ENCODE data around the gene PCSK4.

The PCSK4 gene

DNA sequence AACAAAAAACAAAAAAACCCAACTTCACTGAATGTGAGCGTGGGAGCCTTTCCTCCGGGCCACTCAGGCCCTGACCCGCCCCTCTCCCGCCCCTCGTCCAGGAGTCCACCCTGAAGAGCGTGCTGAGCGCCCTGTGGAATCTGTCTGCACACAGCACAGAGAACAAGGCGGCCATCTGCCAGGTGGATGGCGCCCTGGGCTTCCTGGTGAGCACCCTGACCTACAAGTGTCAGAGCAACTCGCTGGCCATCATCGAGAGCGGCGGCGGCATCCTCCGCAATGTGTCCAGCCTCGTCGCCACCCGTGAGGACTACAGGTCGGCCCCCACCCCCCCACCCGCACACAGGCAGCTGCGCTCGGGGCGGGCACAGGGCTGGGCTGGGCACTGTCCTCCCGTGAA, 28.3 kb downstream of the PCSK4 start:
- H3K36me3 ChIP-seq (replicated peaks in 1 of 2; ENCODE audit: control insufficient read depth in 2 of 2, insufficient read depth in 2 of 2, low read length in 2 of 2): peaks cover 31 to 88% of the 10 kb centered on the region in 2 donors
- no CpG with 5 or more reads among the region's 24 CpGs for WGBS, 2 donors (ENCODE audit: extremely low coverage in 2 of 2, insufficient read length in 2 of 2, insufficient replicate concordance in 1 of 2)

DNA sequence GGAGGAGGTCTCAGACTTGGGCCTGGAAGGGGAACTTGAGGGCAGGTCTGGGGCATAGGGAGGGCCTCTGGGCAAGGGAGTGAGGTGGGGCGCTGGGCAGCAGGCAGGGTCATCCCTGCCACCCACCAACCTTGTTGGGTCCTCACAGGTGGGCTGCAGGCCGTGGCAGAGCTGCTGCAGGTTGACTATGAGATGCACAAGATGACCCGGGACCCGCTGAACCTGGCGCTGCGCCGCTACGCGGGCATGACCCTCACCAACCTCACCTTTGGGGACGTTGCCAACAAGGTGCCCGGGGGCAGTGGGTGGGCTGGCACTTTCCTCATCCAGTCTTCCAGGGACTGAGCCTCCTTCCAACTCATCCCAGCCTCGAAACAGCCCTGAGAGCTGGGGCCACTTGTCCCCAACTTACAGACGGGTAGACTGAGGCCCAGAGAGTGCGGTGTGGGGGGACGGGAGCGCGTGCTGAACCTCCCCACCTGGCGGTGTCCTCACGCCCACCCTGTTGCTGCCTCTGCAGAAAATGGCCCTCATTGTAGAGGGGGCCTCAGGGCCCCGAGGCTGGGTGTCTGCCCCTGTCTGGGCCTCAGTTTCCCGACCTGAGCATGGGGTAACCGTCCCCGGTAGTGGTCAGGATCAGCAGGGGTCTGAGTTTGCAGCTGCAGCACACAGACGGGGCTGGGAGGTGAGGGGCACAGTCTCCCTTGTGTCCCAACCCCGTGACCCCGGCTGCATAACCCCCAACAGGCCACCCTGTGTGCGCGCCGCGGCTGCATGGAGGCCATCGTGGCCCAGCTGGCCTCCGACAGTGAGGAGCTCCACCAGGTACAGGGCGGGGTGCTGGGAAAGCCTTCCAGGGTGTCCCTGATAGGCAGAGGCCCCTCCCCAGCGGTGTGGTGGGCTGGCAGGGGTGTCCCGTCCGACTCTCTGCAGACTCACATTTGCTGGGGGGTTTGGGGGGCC, 29.8 kb downstream of the PCSK4 start:
- Histone ChIP-seq H2AK5ac (ENCODE audit: low read depth, low read length) (no peak overlapping the region), H3K27me3 (ENCODE audit: control insufficient read depth in 3 of 3, insufficient read depth in 3 of 3, low read depth in 1 of 3, low read length in 3 of 3) (peaks cover 0 to 10% (median 3%) of the 10 kb centered on the region in 3 experiments), H2BK120ac (ENCODE audit: low read depth, low read length) (no peak overlapping the region), H3K23ac (ENCODE audit: low read depth, low read length, poor library complexity) (no peak overlapping the region), H2AFZ (ENCODE audit: low read length) (no peak overlapping the region), H2BK15ac (ENCODE audit: low read length) (no peak overlapping the region), H3K9me3 (replicated peaks in 1 of 2; ENCODE audit: control insufficient read depth in 2 of 2, insufficient read depth in 1 of 2, low read depth in 1 of 2, low read length in 2 of 2) (peaks cover 0 to 3% of the 10 kb centered on the region in 2 donors), H3K36me3 (replicated peaks in 1 of 2; ENCODE audit: control insufficient read depth in 2 of 2, insufficient read depth in 2 of 2, low read length in 2 of 2) (peaks cover 33 to 89% of the 10 kb centered on the region in 2 donors), H3K9ac (ENCODE audit: low read depth, low read length, poor library complexity) (no peak overlapping the region), H3K4me3 (ENCODE audit: low read length in 2 of 2) (no peak overlapping the region), H2BK5ac (ENCODE audit: low read length) (no peak overlapping the region), H4K8ac (ENCODE audit: low read depth, low read length) (no peak overlapping the region), H3K4me1 (ENCODE audit: control insufficient read depth in 2 of 2, insufficient read depth in 1 of 2, low read depth in 1 of 2, low read length in 2 of 2) (no peaks in the 10 kb centered on the region), H4K91ac (ENCODE audit: low read depth, low read length, poor library complexity) (no peak overlapping the region), H3K79me1 (ENCODE audit: low read depth, low read length) (peaks cover 11% of the 10 kb centered on the region), H3K4ac (ENCODE audit: low read length) (no peak overlapping the region), H3K14ac (ENCODE audit: low read length) (no peak overlapping the region), H2BK12ac (ENCODE audit: low read length) (no peak overlapping the region), H3K18ac (ENCODE audit: low read length) (no peak overlapping the region), H3K27ac (replicated peaks; ENCODE audit: low read length) (no peak overlapping the region), H3K4me2 (ENCODE audit: insufficient read depth, low read length, poor library complexity, severe bottlenecking) (no peak overlapping the region)
- no peak for DNase-seq (ENCODE audit: low spot score)
- no CpG with 5 or more reads among the region's 36 CpGs for WGBS, 2 donors (ENCODE audit: extremely low coverage in 2 of 2, insufficient read length in 2 of 2, insufficient replicate concordance in 1 of 2)

More for the DNA sequence above, 28.3 kb downstream of the PCSK4 start:
- Histone ChIP-seq H2BK5ac (ENCODE audit: low read length) (no peak overlapping the region), H3K27ac (replicated peaks; ENCODE audit: low read length) (no peak overlapping the region), H4K8ac (ENCODE audit: low read depth, low read length) (no peak overlapping the region), H2BK15ac (ENCODE audit: low read length) (no peak overlapping the region), H4K91ac (ENCODE audit: low read depth, low read length, poor library complexity) (no peak overlapping the region), H3K4me1 (ENCODE audit: control insufficient read depth in 2 of 2, insufficient read depth in 1 of 2, low read depth in 1 of 2, low read length in 2 of 2) (peaks cover 0 to 3% of the 10 kb centered on the region in 2 donors), H3K4me2 (ENCODE audit: insufficient read depth, low read length, poor library complexity, severe bottlenecking) (no peak overlapping the region), H2AFZ (ENCODE audit: low read length) (no peak overlapping the region), H3K27me3 (ENCODE audit: control insufficient read depth in 3 of 3, insufficient read depth in 3 of 3, low read depth in 1 of 3, low read length in 3 of 3) (peaks cover 0 to 25% (median 18%) of the 10 kb centered on the region in 3 experiments), H3K9me3 (replicated peaks in 1 of 2; ENCODE audit: control insufficient read depth in 2 of 2, insufficient read depth in 1 of 2, low read depth in 1 of 2, low read length in 2 of 2) (peaks cover 0 to 7% of the 10 kb centered on the region in 2 donors), H2BK120ac (ENCODE audit: low read depth, low read length) (no peak overlapping the region), H3K4ac (ENCODE audit: low read length) (no peak overlapping the region), H3K18ac (ENCODE audit: low read length) (no peak overlapping the region), H3K4me3 (ENCODE audit: low read length in 2 of 2) (no peak overlapping the region), H3K9ac (ENCODE audit: low read depth, low read length, poor library complexity) (no peak overlapping the region), H3K79me1 (ENCODE audit: low read depth, low read length) (peaks cover 11% of the 10 kb centered on the region), H2AK5ac (ENCODE audit: low read depth, low read length) (no peak overlapping the region), H2BK12ac (ENCODE audit: low read length) (no peak overlapping the region), H3K14ac (ENCODE audit: low read length) (no peak overlapping the region), H3K23ac (ENCODE audit: low read depth, low read length, poor library complexity) (no peak overlapping the region)
- no peak for DNase-seq (ENCODE audit: low spot score)

DNA sequence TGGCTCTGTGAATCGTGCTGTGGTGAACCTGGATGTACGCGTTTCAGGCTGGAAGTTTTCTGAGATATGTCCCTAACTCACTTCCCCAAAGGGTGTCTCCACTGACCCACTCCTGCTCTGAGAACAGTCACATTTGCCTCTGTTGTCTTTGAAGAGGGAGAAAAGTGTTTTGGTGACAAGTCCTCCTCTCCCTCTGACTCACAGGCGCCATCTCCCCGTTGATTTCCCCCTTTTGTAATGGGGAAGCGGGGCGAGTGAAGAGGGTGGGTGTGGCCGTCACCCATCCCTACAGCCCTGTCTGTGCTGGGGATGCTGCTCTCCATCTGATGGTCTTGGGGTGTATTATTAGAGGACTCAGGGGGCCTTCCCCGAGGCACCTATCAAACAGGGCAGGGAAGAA, 30.7 kb downstream of the PCSK4 start:
- H3K18ac ChIP-seq (ENCODE audit: low read length): no peak overlapping the region
- H2AFZ ChIP-seq (ENCODE audit: low read length): no peak overlapping the region
- H3K14ac ChIP-seq (ENCODE audit: low read length): no peak overlapping the region
- no peak overlapping the region for H3K4ac ChIP-seq (ENCODE audit: low read length)
- no peak overlapping the region for H2BK15ac ChIP-seq (ENCODE audit: low read length)
- no peak overlapping the region for H3K9ac ChIP-seq (ENCODE audit: low read depth, low read length, poor library complexity)
- no peak overlapping the region for H3K4me2 ChIP-seq (ENCODE audit: insufficient read depth, low read length, poor library complexity, severe bottlenecking)
- no peak overlapping the region for H4K8ac ChIP-seq (ENCODE audit: low read depth, low read length)
- no peak overlapping the region for H2BK120ac ChIP-seq (ENCODE audit: low read depth, low read length)
- no peak overlapping the region for H3K27ac ChIP-seq (replicated peaks; ENCODE audit: low read length)
- H3K9me3 ChIP-seq (replicated peaks in 1 of 2; ENCODE audit: control insufficient read depth in 2 of 2, insufficient read depth in 1 of 2, low read depth in 1 of 2, low read length in 2 of 2): no peaks in the 10 kb centered on the region
- H3K79me1 ChIP-seq (ENCODE audit: low read depth, low read length): peaks cover 10% of the 10 kb centered on the region
- no peak overlapping the region for H3K4me3 ChIP-seq (ENCODE audit: low read length in 2 of 2)
- no peak for DNase-seq (ENCODE audit: low spot score)
- peak overlapping the region; percentile 13 for H3K23ac ChIP-seq (ENCODE audit: low read depth, low read length, poor library complexity)
- peaks cover 0 to 2% (median 0%) of the 10 kb centered on the region in 3 experiments for H3K27me3 ChIP-seq (ENCODE audit: control insufficient read depth in 3 of 3, insufficient read depth in 3 of 3, low read depth in 1 of 3, low read length in 3 of 3)
- H3K4me1 ChIP-seq (ENCODE audit: control insufficient read depth in 2 of 2, insufficient read depth in 1 of 2, low read depth in 1 of 2, low read length in 2 of 2): no peaks in the 10 kb centered on the region
- no peak overlapping the region for H2BK12ac ChIP-seq (ENCODE audit: low read length)
- H2AK5ac ChIP-seq (ENCODE audit: low read depth, low read length): no peak overlapping the region
- H2BK5ac ChIP-seq (ENCODE audit: low read length): no peak overlapping the region
- H4K91ac ChIP-seq (ENCODE audit: low read depth, low read length, poor library complexity): no peak overlapping the region
- no CpG with 5 or more reads among the region's 9 CpGs for WGBS, 2 donors (ENCODE audit: extremely low coverage in 2 of 2, insufficient read length in 2 of 2, insufficient replicate concordance in 1 of 2)
- H3K36me3 ChIP-seq (replicated peaks in 1 of 2; ENCODE audit: control insufficient read depth in 2 of 2, insufficient read depth in 2 of 2, low read length in 2 of 2): peaks cover 31 to 90% of the 10 kb centered on the region in 2 donors

DNA sequence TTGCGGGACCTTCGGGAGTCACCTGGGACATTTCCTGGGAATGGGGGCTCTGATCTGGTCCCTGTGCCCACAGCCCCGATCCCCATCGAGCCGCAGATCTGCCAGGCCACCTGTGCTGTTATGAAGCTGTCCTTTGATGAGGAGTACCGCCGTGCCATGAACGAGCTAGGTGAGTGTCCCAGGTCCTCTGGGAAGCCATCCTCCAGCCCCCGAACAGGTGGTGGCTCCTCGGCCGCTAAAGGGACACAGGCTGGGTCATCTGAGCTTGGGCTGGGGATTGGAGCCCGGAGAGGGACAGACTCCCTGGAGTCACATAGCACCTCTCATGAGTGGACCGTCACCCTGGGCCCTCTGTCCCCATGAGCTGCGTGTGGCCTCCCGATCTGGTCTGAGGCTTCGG, 32.3 kb downstream of the PCSK4 start:
- peak overlapping the region; percentile 43 for H3K23ac ChIP-seq (ENCODE audit: low read depth, low read length, poor library complexity)
- no peak overlapping the region for H2AK5ac ChIP-seq (ENCODE audit: low read depth, low read length)
- H2BK15ac ChIP-seq (ENCODE audit: low read length): no peak overlapping the region
- H3K79me1 ChIP-seq (ENCODE audit: low read depth, low read length): peaks cover 11% of the 10 kb centered on the region
- H3K9me3 ChIP-seq (replicated peaks in 1 of 2; ENCODE audit: control insufficient read depth in 2 of 2, insufficient read depth in 1 of 2, low read depth in 1 of 2, low read length in 2 of 2): no peaks in the 10 kb centered on the region
- H3K4me3 ChIP-seq (ENCODE audit: low read length in 2 of 2): no peak overlapping the region
- H3K4me2 ChIP-seq (ENCODE audit: insufficient read depth, low read length, poor library complexity, severe bottlenecking): no peak overlapping the region
- H4K8ac ChIP-seq (ENCODE audit: low read depth, low read length): peak overlapping the region; percentile 3
- H4K91ac ChIP-seq (ENCODE audit: low read depth, low read length, poor library complexity): no peak overlapping the region
- H2BK12ac ChIP-seq (ENCODE audit: low read length): no peak overlapping the region
- no peak overlapping the region for H2BK5ac ChIP-seq (ENCODE audit: low read length)
- no peak overlapping the region for H2BK120ac ChIP-seq (ENCODE audit: low read depth, low read length)
- no peak overlapping the region for H3K18ac ChIP-seq (ENCODE audit: low read length)
- no peak overlapping the region for H2AFZ ChIP-seq (ENCODE audit: low read length)
- no peaks in the 10 kb centered on the region for H3K27me3 ChIP-seq (ENCODE audit: control insufficient read depth in 3 of 3, insufficient read depth in 3 of 3, low read depth in 1 of 3, low read length in 3 of 3)
- no CpG with 5 or more reads among the region's 16 CpGs for WGBS, 2 donors (ENCODE audit: extremely low coverage in 2 of 2, insufficient read length in 2 of 2, insufficient replicate concordance in 1 of 2)
- DNase-seq (ENCODE audit: low spot score): no peak
- H3K36me3 ChIP-seq (replicated peaks in 1 of 2; ENCODE audit: control insufficient read depth in 2 of 2, insufficient read depth in 2 of 2, low read length in 2 of 2): peaks cover 34 to 91% of the 10 kb centered on the region in 2 donors
- H3K27ac ChIP-seq (replicated peaks; ENCODE audit: low read length): no peak overlapping the region
- no peak overlapping the region for H3K9ac ChIP-seq (ENCODE audit: low read depth, low read length, poor library complexity)
- H3K4ac ChIP-seq (ENCODE audit: low read length): no peak overlapping the region
- H3K14ac ChIP-seq (ENCODE audit: low read length): no peak overlapping the region
- peaks cover 8 to 9% of the 10 kb centered on the region in 2 donors for H3K4me1 ChIP-seq (ENCODE audit: control insufficient read depth in 2 of 2, insufficient read depth in 1 of 2, low read depth in 1 of 2, low read length in 2 of 2)
